Activated CD4-positive, alpha-beta T cell treated with anti-CD3 and anti-CD28 coated beads, Interleukin-2, amount 10 ng/mL, durations not matched to agents 24 days and 14 days (primary cell): ENCODE results near the gene PCDHGB6. TPM values are rescaled to one million over a fixed set of nuclear protein-coding genes. Genes with fewer than 3 reads are reported as not detected.

Experiments used
- DNase-seq: peaks from one replicate; pipeline ENCODE4 v3.0.0; 2022
- H3K27ac Mint-ChIP-seq: one replicate; pipeline ENCODE4 v1.8.0; 2022; ENCODE audit warnings: mild to moderate bottlenecking, mixed read lengths
- H3K27me3 Mint-ChIP-seq: one replicate; pipeline ENCODE4 v1.8.0; 2022; ENCODE audit warnings: mixed read lengths
- H3K36me3 Mint-ChIP-seq: one replicate; pipeline ENCODE4 v1.8.0; 2022; ENCODE audit warnings: low read depth, mild to moderate bottlenecking, mixed read lengths
- H3K4me1 Mint-ChIP-seq: one replicate; pipeline ENCODE4 v1.8.0; 2021; ENCODE audit warnings: mixed read lengths
- H3K4me3 Mint-ChIP-seq: one replicate; pipeline ENCODE4 v1.8.0; 2022; ENCODE audit warnings: mild to moderate bottlenecking, moderate library complexity, mixed read lengths
- H3K9me3 Mint-ChIP-seq: one replicate; pipeline ENCODE4 v1.8.0; 2021; ENCODE audit warnings: mixed read lengths
- intact Hi-C: fragments of 100-400 bp; cut with micrococcal nuclease; formaldehyde crosslinking; loops from one replicate; pipeline ENCODE4 v1.15.1; 2023
- total RNA-seq: library from RNA; stranded (reverse); gene quantifications from 2 replicates; pipeline ENCODE4 v1.2.3, GENCODE V29; 2022

Gene PCDHGB6
- total RNA-seq, 1 donor from 2014 or later: 0.14 TPM

DNA sequence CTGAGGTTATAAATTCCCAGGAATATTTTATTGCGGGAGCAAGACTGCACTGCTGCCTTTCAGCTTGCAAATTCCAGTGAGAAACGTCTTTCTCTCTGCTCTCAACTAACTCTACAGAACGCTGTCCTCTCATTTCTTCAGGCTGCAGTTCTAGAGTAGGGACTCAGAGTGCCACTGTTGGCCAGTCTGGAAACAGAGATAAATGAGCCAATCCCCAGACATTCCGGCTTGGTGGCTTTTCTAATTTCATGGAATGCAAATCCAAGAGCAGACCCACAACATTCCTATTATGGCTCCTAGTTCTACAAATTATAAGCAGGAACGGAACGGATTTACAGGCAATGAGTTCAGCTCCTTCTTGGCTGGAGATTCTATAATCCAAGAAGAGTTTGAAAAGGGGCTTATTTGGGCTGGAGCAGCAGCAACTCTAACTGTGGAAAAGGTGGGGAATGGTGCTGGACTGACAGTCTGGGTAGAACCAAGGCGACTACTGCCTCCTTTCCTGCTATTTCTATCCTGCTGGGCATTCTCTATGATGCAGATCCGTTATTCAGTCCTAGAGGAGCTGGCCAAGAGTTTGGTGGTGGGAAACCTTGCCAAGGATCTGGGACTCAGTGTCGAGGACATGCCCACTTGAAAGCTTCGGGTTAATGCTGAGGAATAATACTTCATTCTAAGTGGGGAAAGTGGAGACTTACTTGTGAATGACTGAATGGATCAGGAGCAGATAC is 31.8 kb downstream of the PCDHGB6 start:
- Mint-ChIP-seq H3K27me3 (peaks cover 5% of the 10 kb centered on the region), H3K4me1 (no peaks in the 10 kb centered on the region), H3K9me3 (peaks cover 4% of the 10 kb centered on the region), H3K27ac (no peak overlapping the region), H3K36me3 (no peaks in the 10 kb centered on the region), H3K4me3 (no peak overlapping the region)
- no peak for DNase-seq
- intact Hi-C loops: no loop called here

DNA sequence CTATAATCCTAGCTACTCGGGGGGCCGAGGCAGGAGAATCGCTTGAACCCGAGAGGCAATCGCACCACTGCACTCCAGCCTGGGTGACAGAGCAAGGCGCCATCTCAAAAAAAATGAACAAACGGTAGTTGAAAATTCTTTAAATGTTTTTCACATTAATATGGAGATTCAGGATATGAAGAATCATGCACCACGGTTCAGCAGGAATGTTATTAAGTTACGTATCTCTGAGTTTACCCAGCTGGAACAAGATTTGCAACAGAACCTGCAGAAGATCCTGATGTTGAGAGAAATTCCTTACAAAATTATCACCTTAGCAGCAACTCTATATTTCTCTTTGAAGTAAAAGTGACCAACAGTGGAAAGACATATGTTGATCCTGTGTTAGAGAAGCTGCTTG is 32.5 kb downstream of the PCDHGB6 start:
- peaks cover 6% of the 10 kb centered on the region for H3K9me3 Mint-ChIP-seq
- peaks cover 8% of the 10 kb centered on the region for H3K27me3 Mint-ChIP-seq
- intact Hi-C loops: no loop called here
- no peak for DNase-seq
- no peaks in the 10 kb centered on the region for H3K36me3 Mint-ChIP-seq
- H3K27ac Mint-ChIP-seq: no peak overlapping the region
- no peaks in the 10 kb centered on the region for H3K4me1 Mint-ChIP-seq
- no peak overlapping the region for H3K4me3 Mint-ChIP-seq

DNA sequence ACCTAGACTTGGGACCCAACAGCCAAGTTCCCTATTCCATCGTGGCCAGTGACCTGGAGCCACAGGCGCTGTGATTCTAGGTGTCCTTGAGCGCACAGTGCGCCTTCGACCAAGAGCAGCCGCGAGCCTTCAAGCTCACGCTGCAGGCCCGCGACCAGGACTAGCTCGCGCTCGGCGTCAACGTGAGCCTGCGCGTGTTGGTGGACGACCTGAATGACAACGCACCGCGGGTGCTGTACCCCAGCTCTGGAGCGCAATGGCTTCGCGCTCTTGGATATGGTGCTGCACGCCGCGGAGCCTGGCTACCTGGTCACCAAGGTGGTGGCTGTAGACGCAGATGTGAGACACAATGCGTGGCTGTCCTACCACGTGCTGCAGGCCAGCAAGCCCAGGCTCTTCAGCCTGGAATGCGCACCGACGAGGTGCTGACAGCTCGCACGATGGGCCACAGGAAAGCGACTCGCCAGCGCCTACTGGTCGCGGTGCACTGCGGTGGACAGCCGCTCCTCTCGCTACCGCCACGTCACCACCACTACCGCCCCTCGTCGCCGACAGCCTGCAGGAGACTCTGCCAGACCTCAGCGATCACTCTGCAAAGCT is 33.9 kb downstream of the PCDHGB6 start:
- Mint-ChIP-seq H3K9me3 (peaks cover 6% of the 10 kb centered on the region), H3K36me3 (no peaks in the 10 kb centered on the region), H3K27me3 (peaks cover 9% of the 10 kb centered on the region), H3K27ac (no peak overlapping the region), H3K4me3 (no peak overlapping the region), H3K4me1 (no peaks in the 10 kb centered on the region)
- intact Hi-C loops: no loop called here
- no peak for DNase-seq

Other genes starting within 250 kb of the PCDHGB6 start
- gene PCDHB7, start 235.4 kb upstream of the PCDHGB6 start, total RNA-seq: not detected in 2 replicates
- gene PCDHB8, start 230.2 kb upstream of the PCDHGB6 start, total RNA-seq: not detected in 2 replicates
- gene PCDHB16, start 225.6 kb upstream of the PCDHGB6 start, total RNA-seq: not detected in 2 replicates
- gene PCDHB9, start 220.9 kb upstream of the PCDHGB6 start, total RNA-seq: not detected in 2 replicates
- not detected in 2 replicates for gene PCDHB10, start 215.7 kb upstream of the PCDHGB6 start, total RNA-seq
- gene PCDHB11, start 208.4 kb upstream of the PCDHGB6 start, total RNA-seq: not detected in 2 replicates
- gene PCDHB12, start 199.3 kb upstream of the PCDHGB6 start, total RNA-seq: not detected in 2 replicates
- 0.05 TPM in 1 of 2 replicates, not detected in the other for gene PCDHB13, start 194.1 kb upstream of the PCDHGB6 start, total RNA-seq
- gene PCDHB14, start 184.7 kb upstream of the PCDHGB6 start, total RNA-seq: not detected in 2 replicates
- not detected in 2 replicates for gene PCDHB15, start 162.6 kb upstream of the PCDHGB6 start, total RNA-seq
- gene SLC25A2, start 104.0 kb upstream of the PCDHGB6 start, total RNA-seq: 0.14 and 0.23 TPM in 2 replicates
- gene TAF7, start 87.2 kb upstream of the PCDHGB6 start, total RNA-seq: 71.5 and 75.0 TPM in 2 replicates
- gene PCDHGA1, start 77.5 kb upstream of the PCDHGB6 start, total RNA-seq: 0.07 and 0.09 TPM in 2 replicates
- gene PCDHGA2, start 69.3 kb upstream of the PCDHGB6 start, total RNA-seq: 0.07 and 0.12 TPM in 2 replicates
- gene PCDHGA3, start 64.2 kb upstream of the PCDHGB6 start, total RNA-seq: 0.14 and 0.19 TPM in 2 replicates
- gene PCDHGB1, start 57.9 kb upstream of the PCDHGB6 start, total RNA-seq: 0.14 and 0.19 TPM in 2 replicates
- 0.33 and 0.37 TPM in 2 replicates for gene PCDHGA4, start 53.0 kb upstream of the PCDHGB6 start, total RNA-seq
- gene PCDHGB2, start 48.0 kb upstream of the PCDHGB6 start, total RNA-seq: 0.63 and 0.97 TPM in 2 replicates
- 0.19 and 0.51 TPM in 2 replicates for gene PCDHGA5, start 43.9 kb upstream of the PCDHGB6 start, total RNA-seq
- gene PCDHGB3, start 37.8 kb upstream of the PCDHGB6 start, total RNA-seq: 0.40 and 0.49 TPM in 2 replicates
- 0.31 and 0.54 TPM in 2 replicates for gene PCDHGA6, start 34.1 kb upstream of the PCDHGB6 start, total RNA-seq
- gene PCDHGA7, start 25.3 kb upstream of the PCDHGB6 start, total RNA-seq: 0.05 and 0.23 TPM in 2 replicates
- gene PCDHGB4, start 20.3 kb upstream of the PCDHGB6 start, total RNA-seq: 0.21 TPM in 2 replicates
- gene PCDHGA8, start 15.4 kb upstream of the PCDHGB6 start, total RNA-seq: 0.02 and 0.09 TPM in 2 replicates
- gene PCDHGB5, start 10.1 kb upstream of the PCDHGB6 start, total RNA-seq: 0.43 and 0.47 TPM in 2 replicates
- gene PCDHGA9, start 5.2 kb upstream of the PCDHGB6 start, total RNA-seq: 0.33 and 0.44 TPM in 2 replicates
- gene PCDHGA10, start 5.0 kb downstream of the PCDHGB6 start, total RNA-seq: 0.07 and 0.21 TPM in 2 replicates
- gene PCDHGB7, start 9.7 kb downstream of the PCDHGB6 start, total RNA-seq: 0.12 and 0.17 TPM in 2 replicates
- 0.23 and 0.31 TPM in 2 replicates for gene PCDHGA11, start 13.0 kb downstream of the PCDHGB6 start, total RNA-seq
- gene PCDHGA12, start 22.5 kb downstream of the PCDHGB6 start, total RNA-seq: 0.12 and 0.16 TPM in 2 replicates
- gene PCDHGC3, start 67.9 kb downstream of the PCDHGB6 start, total RNA-seq: 0.24 and 0.58 TPM in 2 replicates
- not detected in 2 replicates for gene PCDHGC4, start 77.0 kb downstream of the PCDHGB6 start, total RNA-seq
- not detected in 2 replicates for gene PCDHGC5, start 81.1 kb downstream of the PCDHGB6 start, total RNA-seq
- gene DIAPH1, start 211.0 kb downstream of the PCDHGB6 start, total RNA-seq: 225 and 232 TPM in 2 replicates
- gene HDAC3, start 228.8 kb downstream of the PCDHGB6 start, total RNA-seq: 88.1 and 92.3 TPM in 2 replicates
- gene RELL2, start 229.0 kb downstream of the PCDHGB6 start, total RNA-seq: 24.1 TPM in 2 replicates
- gene FCHSD1, start 243.4 kb downstream of the PCDHGB6 start, total RNA-seq: 33.1 and 34.5 TPM in 2 replicates